ENCODE results near the gene SLAMF7. TPM values are rescaled to one million over a fixed set of nuclear protein-coding genes. Genes with fewer than 3 reads are reported as not detected.
"Not testable (repeated sequence)": the region's sequence is repeated elsewhere in the genome, so short reads cannot be mapped to it uniquely, and the experiment has no call there.

SLAMF7 gene
- total and polyA plus RNA-seq, 2 experiments from 2014 or later = 0.11 TPM; not detected in 1

DNA sequence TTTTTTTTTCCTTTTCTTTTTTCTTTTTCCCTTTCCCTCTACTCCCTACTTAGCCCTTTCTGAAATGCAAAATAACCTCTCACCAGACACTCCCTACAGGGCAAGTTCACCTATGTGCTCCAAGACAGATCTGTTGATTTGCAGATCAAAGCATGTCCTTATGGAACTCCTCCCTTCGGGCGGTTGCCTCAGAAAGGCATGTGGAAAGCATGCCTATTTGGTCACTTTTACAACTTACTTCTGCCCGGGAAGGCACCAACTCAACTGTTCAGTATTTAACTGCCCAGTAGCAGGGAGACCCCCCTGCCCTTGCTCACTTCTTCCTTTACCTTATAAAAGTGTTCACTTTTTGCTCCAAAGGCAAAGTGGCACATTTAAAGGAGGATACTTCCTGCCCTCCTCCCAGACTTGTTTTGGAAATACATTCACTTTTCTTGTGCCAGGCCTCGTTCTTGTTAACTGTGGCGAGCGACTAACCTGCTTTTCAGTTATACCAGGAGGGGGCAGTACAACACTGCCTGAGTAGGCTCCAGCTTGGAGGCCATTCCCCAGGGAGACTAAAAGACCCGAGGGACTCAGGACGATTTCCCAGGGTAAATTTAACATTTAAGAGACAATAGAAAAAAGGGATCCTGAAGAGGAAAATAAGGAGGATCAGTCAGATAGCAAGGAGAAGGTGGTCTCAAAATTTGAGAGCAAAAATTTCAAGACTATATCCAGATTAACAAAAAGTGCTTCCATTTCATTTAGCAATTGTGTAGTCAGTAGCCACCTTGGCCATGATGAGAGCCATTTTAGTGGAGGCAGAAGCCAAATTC lies 12.3 kb upstream of the SLAMF7 start:
- H3K27ac ChIP-seq (ENCODE audit: low read depth) = peak overlapping the region; percentile 13; the same call in 1 of the 2 replicates

DNA sequence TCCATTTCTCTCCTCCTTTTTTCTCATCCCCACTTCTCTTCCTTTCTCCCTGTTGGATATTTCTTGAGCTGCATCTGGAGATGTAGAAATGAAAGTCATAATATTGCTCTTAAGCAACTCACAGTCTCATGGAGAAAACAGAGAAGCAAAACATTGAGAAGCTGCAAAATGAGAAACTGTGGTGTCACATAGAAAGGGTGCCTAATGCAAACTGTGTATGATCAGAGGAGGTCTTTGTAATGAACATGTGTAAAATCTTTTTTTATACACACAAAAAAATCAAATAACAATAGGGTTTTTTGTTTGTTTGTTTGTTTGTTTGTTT lies 11.8 kb upstream of the SLAMF7 start:
- Mint-ChIP-seq H3K27ac (no peak overlapping the region), H3K4me1 (peaks cover 11% of the 10 kb centered on the region; the same call in 2 of the 3 replicates), H3K4me3 (no peak overlapping the region), H3K9me3 (peaks cover 3% of the 10 kb centered on the region; the same call in 1 of the 3 replicates), H3K36me3 (ENCODE audit: low read depth) (no peaks in the 10 kb centered on the region), H3K27me3 (ENCODE audit: insufficient read depth, low read depth, poor library complexity) (no peaks in the 10 kb centered on the region)
- H3K4me1 ChIP-seq (ENCODE audit: insufficient read depth) = peaks cover 24% of the 10 kb centered on the region
- H2AFZ ChIP-seq = peak overlapping the region; percentile 66
- H3K79me2 ChIP-seq (replicated peaks; ENCODE audit: insufficient read depth) = no peaks in the 10 kb centered on the region
- no peak for TF ChIP-seq EZH2phosphoT487 (IDR thresholded peaks at IDR 0.05; ENCODE audit: unreplicated experiment)
- ATAC-seq (no peak), DNase-seq (ENCODE audit: low spot score) (no peak)
- H3K27me3 ChIP-seq (ENCODE audit: insufficient read depth) = no peaks in the 10 kb centered on the region
- no peaks in the 10 kb centered on the region for H4K20me1 ChIP-seq (replicated peaks; ENCODE audit: insufficient read depth)
- no peaks in the 10 kb centered on the region for H3F3A ChIP-seq (replicated peaks; ENCODE audit: low read depth)
- no peak overlapping the region for H3K27ac ChIP-seq (ENCODE audit: low read depth)
- H3K9me2 ChIP-seq (ENCODE audit: insufficient read depth) = no peaks in the 10 kb centered on the region
- H3K4me3 ChIP-seq = no peak overlapping the region
- H3K4me2 ChIP-seq = no peak overlapping the region
- H3K36me3 ChIP-seq (ENCODE audit: insufficient read depth) = no peaks in the 10 kb centered on the region

More for the DNA sequence above, 12.3 kb upstream of the SLAMF7 start:
- DNase-seq (ENCODE audit: low spot score) (peak; percentile 94), ATAC-seq (peak; percentile 96)
- Histone ChIP-seq H3K36me3 (ENCODE audit: insufficient read depth) (no peaks in the 10 kb centered on the region), H2AFZ (peak overlapping the region; percentile 66), H3K27me3 (ENCODE audit: insufficient read depth) (no peaks in the 10 kb centered on the region), H3K4me3 (no peak overlapping the region), H3K4me2 (peak overlapping the region; percentile 2), H3K79me2 (replicated peaks; ENCODE audit: insufficient read depth) (no peaks in the 10 kb centered on the region), H4K20me1 (replicated peaks; ENCODE audit: insufficient read depth) (no peaks in the 10 kb centered on the region), H3K9me2 (ENCODE audit: insufficient read depth) (no peaks in the 10 kb centered on the region), H3F3A (replicated peaks; ENCODE audit: low read depth) (no peaks in the 10 kb centered on the region), H3K4me1 (ENCODE audit: insufficient read depth) (peaks cover 24% of the 10 kb centered on the region)
- H3K36me3 Mint-ChIP-seq (ENCODE audit: low read depth) = 0 out of 3 replicates have a peak, but pooled peaks cover 2% of the 10 kb centered on the region
- no peaks in the 10 kb centered on the region for H3K27me3 Mint-ChIP-seq (ENCODE audit: insufficient read depth, low read depth, poor library complexity)
- H3K27ac Mint-ChIP-seq = no peak overlapping the region
- H3K9me3 Mint-ChIP-seq = peaks cover 2% of the 10 kb centered on the region; the same call in 1 of the 3 replicates
- H3K4me1 Mint-ChIP-seq = peaks cover 11% of the 10 kb centered on the region; the same call in 2 of the 3 replicates
- TF ChIP-seq, protein P1, sequence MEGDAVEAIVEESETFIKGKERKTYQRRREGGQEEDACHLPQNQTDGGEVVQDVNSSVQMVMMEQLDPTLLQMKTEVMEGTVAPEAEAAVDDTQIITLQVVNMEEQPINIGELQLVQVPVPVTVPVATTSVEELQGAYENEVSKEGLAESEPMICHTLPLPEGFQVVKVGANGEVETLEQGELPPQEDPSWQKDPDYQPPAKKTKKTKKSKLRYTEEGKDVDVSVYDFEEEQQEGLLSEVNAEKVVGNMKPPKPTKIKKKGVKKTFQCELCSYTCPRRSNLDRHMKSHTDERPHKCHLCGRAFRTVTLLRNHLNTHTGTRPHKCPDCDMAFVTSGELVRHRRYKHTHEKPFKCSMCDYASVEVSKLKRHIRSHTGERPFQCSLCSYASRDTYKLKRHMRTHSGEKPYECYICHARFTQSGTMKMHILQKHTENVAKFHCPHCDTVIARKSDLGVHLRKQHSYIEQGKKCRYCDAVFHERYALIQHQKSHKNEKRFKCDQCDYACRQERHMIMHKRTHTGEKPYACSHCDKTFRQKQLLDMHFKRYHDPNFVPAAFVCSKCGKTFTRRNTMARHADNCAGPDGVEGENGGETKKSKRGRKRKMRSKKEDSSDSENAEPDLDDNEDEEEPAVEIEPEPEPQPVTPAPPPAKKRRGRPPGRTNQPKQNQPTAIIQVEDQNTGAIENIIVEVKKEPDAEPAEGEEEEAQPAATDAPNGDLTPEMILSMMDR (conservative IDR thresholded peaks at IDR 0.05; ENCODE audit: low read depth in 2 of 2) = peak; percentile 95 to 99
- no peak for TF ChIP-seq POLR2AphosphoS5 (IDR thresholded peaks at IDR 0.05; ENCODE audit: low read depth)
- no peak overlapping the region for H3K4me3 Mint-ChIP-seq

DNA sequence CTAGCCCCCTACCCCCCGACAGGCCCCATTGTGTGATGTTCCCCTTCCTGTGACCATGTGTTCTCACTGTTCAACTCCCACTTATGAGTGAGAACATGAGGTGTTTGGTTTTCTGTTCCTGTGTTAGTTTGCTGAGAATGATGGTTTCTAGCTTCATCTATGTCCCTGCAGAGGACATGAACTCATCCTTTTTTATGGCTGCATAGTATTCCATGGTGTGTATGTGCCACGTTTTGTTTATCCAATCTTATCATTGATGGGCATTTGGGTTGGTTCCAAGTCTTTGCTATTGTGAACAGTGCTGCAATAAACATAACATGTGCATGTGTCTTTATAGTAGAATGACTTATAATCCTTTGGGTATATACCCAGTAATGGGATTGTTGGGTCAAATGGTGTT lies 7.5 kb upstream of the SLAMF7 start:
- not testable (repeated sequence) for H3K36me3 Mint-ChIP-seq (ENCODE audit: low read depth); H3K36me3 ChIP-seq (ENCODE audit: insufficient read depth); H3K9me2 ChIP-seq (ENCODE audit: insufficient read depth); H2AFZ ChIP-seq; ATAC-seq; H3K4me2 ChIP-seq; H3K4me3 Mint-ChIP-seq; H3K27me3 ChIP-seq (ENCODE audit: insufficient read depth); H3K27ac ChIP-seq (ENCODE audit: low read depth); H3K27ac Mint-ChIP-seq; H3K27me3 Mint-ChIP-seq (ENCODE audit: insufficient read depth, low read depth, poor library complexity); H3K79me2 ChIP-seq (replicated peaks; ENCODE audit: insufficient read depth); H3K4me3 ChIP-seq; H3K4me1 ChIP-seq (ENCODE audit: insufficient read depth); H3K4me1 Mint-ChIP-seq; H3F3A ChIP-seq (replicated peaks; ENCODE audit: low read depth); H4K20me1 ChIP-seq (replicated peaks; ENCODE audit: insufficient read depth); DNase-seq (ENCODE audit: low spot score)
- H3K9me3 Mint-ChIP-seq = peaks cover 11% of the 10 kb centered on the region
